GM23338 (cell line): ENCODE results near the gene IGIP. TPM values are rescaled to one million over a fixed set of nuclear protein-coding genes. Genes with fewer than 3 reads are reported as not detected.

Experiments used
- ATAC-seq: fragments of 200-7000 bp; cut with Tn5 transposase; 3 replicates; pipeline ENCODE4 v1.9.1; 2020
- DNase-seq: peaks from one replicate; pipeline ENCODE4 v3.0.0-alpha.2; 2015; ENCODE audit warnings: low spot score
- H2AFZ ChIP-seq: fragments of 200-600 bp; sonication (generic); 2 replicates; pipeline ENCODE4 v1.8.0; 2016; ENCODE audit warnings: antibody characterized with exemption, mild to moderate bottlenecking, moderate library complexity
- H3F3A ChIP-seq: fragments of 200-600 bp; sonication (generic); replicated peaks from 2 replicates; pipeline ENCODE4 v1.8.0; 2017; ENCODE audit warnings: antibody characterized with exemption, mixed run types, low read depth
- H3K27ac ChIP-seq: fragments of 200-600 bp; sonication (generic); 2 replicates; pipeline ENCODE4 v1.6.1; 2016; ENCODE audit warnings: low read depth
- H3K27me3 ChIP-seq: fragments of 200-600 bp; sonication (generic); 2 replicates; pipeline ENCODE4 v1.8.0; 2016; ENCODE audit warnings: mild to moderate bottlenecking, mixed run types, moderate library complexity; ENCODE audit not compliant: insufficient read depth
- H3K36me3 ChIP-seq: fragments of 200-600 bp; sonication (generic); 2 replicates; pipeline ENCODE4 v1.8.0; 2016; ENCODE audit warnings: mild to moderate bottlenecking; ENCODE audit not compliant: insufficient read depth
- H3K4me1 ChIP-seq: fragments of 200-600 bp; sonication (generic); 2 replicates; pipeline ENCODE4 v1.8.0; 2016; ENCODE audit warnings: mild to moderate bottlenecking, moderate library complexity; ENCODE audit not compliant: insufficient read depth
- H3K4me2 ChIP-seq: fragments of 200-600 bp; sonication (generic); 2 replicates; pipeline ENCODE4 v1.7.1; 2017; ENCODE audit warnings: mixed run types
- H3K4me3 ChIP-seq: fragments of 200-600 bp; sonication (generic); 2 replicates; pipeline ENCODE4 v1.6.1; 2016; ENCODE audit warnings: mixed run types
- H3K79me2 ChIP-seq: fragments of 200-600 bp; sonication (generic); replicated peaks from 2 replicates; pipeline ENCODE4 v1.8.0; 2017; ENCODE audit warnings: mild to moderate bottlenecking; ENCODE audit not compliant: insufficient read depth
- H3K9me2 ChIP-seq: fragments of 200-600 bp; sonication (generic); 2 replicates; pipeline ENCODE4 v1.8.0; 2017; ENCODE audit not compliant: insufficient read depth
- H4K20me1 ChIP-seq: fragments of 200-600 bp; sonication (generic); replicated peaks from 2 replicates; pipeline ENCODE4 v1.8.0; 2017; ENCODE audit warnings: mild to moderate bottlenecking; ENCODE audit not compliant: insufficient read depth
- H3K27ac Mint-ChIP-seq: 2 replicates; pipeline ENCODE4 v1.8.0; 2020; ENCODE audit warnings: inconsistent platforms, mild to moderate bottlenecking, moderate library complexity, mixed read lengths
- H3K27me3 Mint-ChIP-seq: 3 replicates; pipeline ENCODE4 v1.8.0; 2022; ENCODE audit warnings: low read depth, mild to moderate bottlenecking, moderate library complexity, mixed read lengths, inconsistent platforms; ENCODE audit not compliant: insufficient read depth, poor library complexity
- H3K36me3 Mint-ChIP-seq: 3 replicates; pipeline ENCODE4 v1.8.0; 2021; ENCODE audit warnings: low read depth, mild to moderate bottlenecking, inconsistent platforms, moderate library complexity, mixed read lengths
- H3K4me1 Mint-ChIP-seq: 3 replicates; pipeline ENCODE4 v1.8.0; 2020; ENCODE audit warnings: mild to moderate bottlenecking, inconsistent platforms, mixed read lengths
- H3K4me3 Mint-ChIP-seq: 3 replicates; pipeline ENCODE4 v1.8.0; 2021; ENCODE audit warnings: moderate library complexity, mild to moderate bottlenecking, inconsistent platforms, mixed read lengths
- H3K9me3 Mint-ChIP-seq: 3 replicates; pipeline ENCODE4 v1.8.0; 2020; ENCODE audit warnings: moderate library complexity, mild to moderate bottlenecking, inconsistent platforms, mixed read lengths
- CREB1 ChIP-seq: fragments of 250-450 bp; sonication (Bioruptor Pico); IDR thresholded peaks from 2 replicates; pipeline ENCODE4 v1.5.0; 2020; ENCODE audit warnings: low read depth, mild to moderate bottlenecking, moderate library complexity
- EZH2 ChIP-seq: fragments of 200-600 bp; sonication (generic); IDR thresholded peaks from one replicate; pipeline ENCODE4 v1.8.0; 2017; ENCODE audit warnings: antibody characterized with exemption, mild to moderate bottlenecking, low read depth; ENCODE audit not compliant: unreplicated experiment
- EZH2phosphoT487 ChIP-seq: fragments of 200-600 bp; sonication (generic); IDR thresholded peaks from one replicate; pipeline ENCODE4 v1.8.1; 2018; ENCODE audit warnings: antibody characterized with exemption; ENCODE audit not compliant: unreplicated experiment
- NANOG ChIP-seq: IDR thresholded peaks from 2 replicates; pipeline ENCODE4 v1.6.1; 2016; ENCODE audit warnings: antibody characterized with exemption, borderline replicate concordance
- POLR2AphosphoS5 ChIP-seq: IDR thresholded peaks from 2 replicates; pipeline ENCODE4 v1.6.1; 2016; ENCODE audit warnings: antibody characterized with exemption, low read depth
- STAT1 ChIP-seq: IDR thresholded peaks from one replicate; pipeline ENCODE4 v1.6.1; 2016; ENCODE audit warnings: antibody characterized with exemption; ENCODE audit not compliant: unreplicated experiment
- ZNF114 ChIP-seq: fragments of 250-450 bp; sonication (Bioruptor Pico); IDR thresholded peaks from 2 replicates; pipeline ENCODE4 v1.5.0; 2020; ENCODE audit warnings: mild to moderate bottlenecking, moderate library complexity
- ZNF331 ChIP-seq: fragments of 250-450 bp; sonication (Bioruptor Pico); IDR thresholded peaks from 2 replicates; pipeline ENCODE4 v1.5.0; 2020; ENCODE audit warnings: low read depth, mild to moderate bottlenecking, moderate library complexity
- polyA plus RNA-seq: library from polyadenylated mRNA; unstranded; fragments of >200 nt; fragmentation: Nextera tagmentation; extraction: Ambion mirVana; gene quantifications from 2 replicates; pipeline ENCODE4 v1.2.1, GENCODE V29; 2016
- total RNA-seq: library from RNA; depleted of rRNA; stranded (reverse); fragments of >200 nt; shearing (Covaris generic); gene quantifications from 2 replicates; pipeline ENCODE4 v1.2.3, GENCODE V29; 2014
- TF ChIP-seq, protein P1 (sequence below), 2 experiments: fragments of 200-600 bp in 1 of 2; sonication (generic) in 1 of 2; conservative IDR thresholded peaks; 2 replicates each; pipeline versions ENCODE4 v1.5.1 to v1.6.1; 2016 to 2017; ENCODE audit warnings: antibody characterized with exemption in 2 of 2, low read depth in 2 of 2, mild to moderate bottlenecking in 2 of 2, moderate library complexity in 1 of 2
- TF ChIP-seq, protein P2 (sequence below): IDR thresholded peaks from 2 replicates; pipeline ENCODE4 v1.6.1; 2016; ENCODE audit warnings: antibody characterized with exemption

The IGIP gene
- total and polyA plus RNA-seq, 2 experiments from 2014 or later = 0.21 to 0.38 TPM

DNA sequence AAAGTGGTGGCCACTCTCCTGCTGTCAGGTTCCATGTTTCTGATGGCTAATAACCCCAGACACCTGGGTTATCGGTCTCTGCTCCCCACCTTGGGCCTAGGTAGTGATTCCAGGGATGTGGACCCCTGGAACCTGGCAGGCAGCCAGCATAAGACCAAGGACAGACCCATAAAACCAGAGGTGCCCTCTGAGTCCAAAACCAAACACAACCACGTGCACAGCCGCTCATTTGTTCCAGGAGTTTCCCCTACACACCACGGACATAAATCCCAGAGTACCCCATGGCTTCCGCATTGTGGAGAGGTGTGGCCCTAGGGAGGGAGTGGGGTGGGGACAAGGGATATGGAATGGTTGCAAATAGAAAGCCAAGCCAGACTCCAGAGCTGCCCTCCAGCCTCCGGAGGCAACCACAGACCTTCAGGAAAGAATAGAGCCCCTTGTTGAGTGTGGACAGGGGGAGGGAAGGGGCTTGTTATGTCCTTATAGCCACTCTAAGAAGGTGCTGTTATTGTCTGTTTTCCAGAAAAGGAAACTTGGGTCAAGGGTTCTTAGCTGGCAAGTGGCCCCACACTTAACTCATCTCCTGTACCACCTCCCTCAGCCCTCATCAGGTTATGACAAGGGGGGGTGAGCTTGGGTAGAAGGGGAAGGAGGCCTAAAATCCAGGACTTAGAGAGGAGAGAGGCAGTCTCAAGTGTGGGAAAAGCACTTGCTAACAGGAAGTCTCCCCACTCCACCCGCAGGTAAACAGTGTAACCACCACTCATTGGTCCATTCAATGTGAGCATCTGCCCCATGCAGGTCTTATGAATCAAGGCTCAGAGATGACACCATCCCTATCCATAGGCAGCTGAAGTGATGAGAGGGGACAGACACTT is 25.6 kb downstream of the IGIP start:
- Mint-ChIP-seq H3K4me3 (no peak overlapping the region; the same call in 2 of the 3 replicates), H3K4me1 (peaks cover 46% of the 10 kb centered on the region), H3K36me3 (no peaks in the 10 kb centered on the region), H3K27ac (no peak overlapping the region), H3K27me3 (peaks cover 31% of the 10 kb centered on the region), H3K9me3 (no peaks in the 10 kb centered on the region)
- ATAC-seq (no peak), DNase-seq (no peak)
- no peaks in the 10 kb centered on the region; the same call in 1 of the 2 replicates for H4K20me1 ChIP-seq
- no peaks in the 10 kb centered on the region for H3K79me2 ChIP-seq
- no peak overlapping the region for H3K27ac ChIP-seq
- H3K9me2 ChIP-seq = no peaks in the 10 kb centered on the region
- H2AFZ ChIP-seq = no peak overlapping the region
- H3K4me2 ChIP-seq = peak overlapping the region; percentile 72; the same call in 1 of the 2 replicates
- H3K36me3 ChIP-seq = no peaks in the 10 kb centered on the region; the same call in 1 of the 2 replicates
- peaks cover 24% of the 10 kb centered on the region for H3K4me1 ChIP-seq
- no peaks in the 10 kb centered on the region for H3F3A ChIP-seq
- peaks cover 54% of the 10 kb centered on the region for H3K27me3 ChIP-seq
- TF ChIP-seq, protein P1, sequence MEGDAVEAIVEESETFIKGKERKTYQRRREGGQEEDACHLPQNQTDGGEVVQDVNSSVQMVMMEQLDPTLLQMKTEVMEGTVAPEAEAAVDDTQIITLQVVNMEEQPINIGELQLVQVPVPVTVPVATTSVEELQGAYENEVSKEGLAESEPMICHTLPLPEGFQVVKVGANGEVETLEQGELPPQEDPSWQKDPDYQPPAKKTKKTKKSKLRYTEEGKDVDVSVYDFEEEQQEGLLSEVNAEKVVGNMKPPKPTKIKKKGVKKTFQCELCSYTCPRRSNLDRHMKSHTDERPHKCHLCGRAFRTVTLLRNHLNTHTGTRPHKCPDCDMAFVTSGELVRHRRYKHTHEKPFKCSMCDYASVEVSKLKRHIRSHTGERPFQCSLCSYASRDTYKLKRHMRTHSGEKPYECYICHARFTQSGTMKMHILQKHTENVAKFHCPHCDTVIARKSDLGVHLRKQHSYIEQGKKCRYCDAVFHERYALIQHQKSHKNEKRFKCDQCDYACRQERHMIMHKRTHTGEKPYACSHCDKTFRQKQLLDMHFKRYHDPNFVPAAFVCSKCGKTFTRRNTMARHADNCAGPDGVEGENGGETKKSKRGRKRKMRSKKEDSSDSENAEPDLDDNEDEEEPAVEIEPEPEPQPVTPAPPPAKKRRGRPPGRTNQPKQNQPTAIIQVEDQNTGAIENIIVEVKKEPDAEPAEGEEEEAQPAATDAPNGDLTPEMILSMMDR (conservative IDR thresholded peaks at IDR 0.05; ENCODE audit: low read depth in 2 of 2) = no peak
- TF ChIP-seq ZNF114 (no peak), EZH2 (no peak), ZNF331 (CRISPR knock-in tag) (no peak), POLR2AphosphoS5 (no peak)
- TF ChIP-seq, protein P2, sequence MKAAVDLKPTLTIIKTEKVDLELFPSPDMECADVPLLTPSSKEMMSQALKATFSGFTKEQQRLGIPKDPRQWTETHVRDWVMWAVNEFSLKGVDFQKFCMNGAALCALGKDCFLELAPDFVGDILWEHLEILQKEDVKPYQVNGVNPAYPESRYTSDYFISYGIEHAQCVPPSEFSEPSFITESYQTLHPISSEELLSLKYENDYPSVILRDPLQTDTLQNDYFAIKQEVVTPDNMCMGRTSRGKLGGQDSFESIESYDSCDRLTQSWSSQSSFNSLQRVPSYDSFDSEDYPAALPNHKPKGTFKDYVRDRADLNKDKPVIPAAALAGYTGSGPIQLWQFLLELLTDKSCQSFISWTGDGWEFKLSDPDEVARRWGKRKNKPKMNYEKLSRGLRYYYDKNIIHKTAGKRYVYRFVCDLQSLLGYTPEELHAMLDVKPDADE = no peak
- no peak overlapping the region for H3K4me3 ChIP-seq

DNA sequence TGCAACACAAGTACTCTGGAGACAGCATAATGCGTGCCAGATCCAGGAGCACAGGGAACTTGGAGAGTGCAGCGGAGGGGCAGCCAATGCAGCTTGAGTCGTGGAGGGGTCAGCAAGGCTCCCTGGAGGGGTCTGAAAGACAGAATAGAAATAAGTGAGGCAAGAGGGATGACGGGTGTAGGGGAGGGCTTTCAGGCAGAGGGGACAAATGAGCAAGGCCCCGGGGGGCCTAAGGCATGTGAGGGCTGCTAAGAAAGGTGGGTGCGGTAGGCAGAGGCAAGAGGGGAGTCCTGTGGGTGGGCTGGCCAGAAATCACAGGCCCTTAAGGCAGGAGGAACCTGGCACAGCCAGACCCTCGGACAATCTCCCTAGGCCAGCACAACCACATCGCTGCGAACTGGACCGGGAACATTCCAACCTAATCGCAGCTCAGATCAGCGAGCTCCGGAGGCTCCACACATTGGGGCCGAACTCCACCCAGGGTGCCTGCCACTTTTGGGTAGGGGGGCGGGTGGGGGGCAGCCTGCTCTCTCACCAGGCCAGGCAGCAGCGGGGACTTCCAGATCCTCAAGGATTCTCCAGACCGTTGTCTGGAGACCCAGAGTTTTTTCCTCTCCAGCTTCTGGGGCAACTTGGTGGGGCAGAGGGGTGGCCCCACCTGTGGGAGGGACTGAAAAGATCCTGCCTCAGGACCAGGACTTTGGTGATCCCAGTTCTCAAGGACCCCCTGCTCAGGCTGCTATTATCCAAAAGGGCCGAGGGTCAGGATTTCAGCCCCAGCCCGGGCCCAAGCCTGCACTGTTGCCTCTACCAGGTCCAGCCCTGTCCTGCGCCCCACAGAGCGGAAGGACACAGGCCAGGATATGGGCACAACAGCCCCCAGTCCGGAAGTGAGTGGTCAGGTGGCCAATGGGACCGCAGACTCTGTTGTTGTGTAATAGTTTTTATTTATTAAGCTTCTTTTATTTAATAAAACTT is 26.6 kb downstream of the IGIP start:
- H3K4me3 Mint-ChIP-seq = no peak overlapping the region; the same call in 2 of the 3 replicates
- Histone ChIP-seq H3K4me3 (peak overlapping the region; percentile 38; the same call in 1 of the 2 replicates), H3K27me3 (peaks cover 49% of the 10 kb centered on the region), H3K79me2 (no peaks in the 10 kb centered on the region), H2AFZ (no peak overlapping the region; the same call in 1 of the 2 replicates), H3F3A (no peaks in the 10 kb centered on the region), H3K4me1 (peaks cover 24% of the 10 kb centered on the region), H3K27ac (no peak overlapping the region), H3K4me2 (peak overlapping the region; percentile 72), H3K36me3 (no peaks in the 10 kb centered on the region), H3K9me2 (no peaks in the 10 kb centered on the region), H4K20me1 (no peaks in the 10 kb centered on the region; the same call in 1 of the 2 replicates)
- H3K27ac Mint-ChIP-seq = no peak overlapping the region
- DNase-seq (no peak), ATAC-seq (peak; percentile 6)
- H3K36me3 Mint-ChIP-seq = no peaks in the 10 kb centered on the region
- peaks cover 46% of the 10 kb centered on the region for H3K4me1 Mint-ChIP-seq
- no peaks in the 10 kb centered on the region for H3K9me3 Mint-ChIP-seq
- peaks cover 21% of the 10 kb centered on the region for H3K27me3 Mint-ChIP-seq
- no peak for TF ChIP-seq CREB1 (CRISPR knock-in tag)
- no peak for TF ChIP-seq EZH2phosphoT487
- TF ChIP-seq ZNF114 = no peak
- TF ChIP-seq STAT1 = no peak
- TF ChIP-seq NANOG = no peak
- TF ChIP-seq, protein P1 (conservative IDR thresholded peaks at IDR 0.05; ENCODE audit: low read depth in 2 of 2) = no peak
- TF ChIP-seq POLR2AphosphoS5 = no peak
- TF ChIP-seq, protein P2 = no peak
- TF ChIP-seq EZH2 = no peak
